Measurements from ENCODE around the gene FILIP1L.

FILIP1L gene

DNA sequence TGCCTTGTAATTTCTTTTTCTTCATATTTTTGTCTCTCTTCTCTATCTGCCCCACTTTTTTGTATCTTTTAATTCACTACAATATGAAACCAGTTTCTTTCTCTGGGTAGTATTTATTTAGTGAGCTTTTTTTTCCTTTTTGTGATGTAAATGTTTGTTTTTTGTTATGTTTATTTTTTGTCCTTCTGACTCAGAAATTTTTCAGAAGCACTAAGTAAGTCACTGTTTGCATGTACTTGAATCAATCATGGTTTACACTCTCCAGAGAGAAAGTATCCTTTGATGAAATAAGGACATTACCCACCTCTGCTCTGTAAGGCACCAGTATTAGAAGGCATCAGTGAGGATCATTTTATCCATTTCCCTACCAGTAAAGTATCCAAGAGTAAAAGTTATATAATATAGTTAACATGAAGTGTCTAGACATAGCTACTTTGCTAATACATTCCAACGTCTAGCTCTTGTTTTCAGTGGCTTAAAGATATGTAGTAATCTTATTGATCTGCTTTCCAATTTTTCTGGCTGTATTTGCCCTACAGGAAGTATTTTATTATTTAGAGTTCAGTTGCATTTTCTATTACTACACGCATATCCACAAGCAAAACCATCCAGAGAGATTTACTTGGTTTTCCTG lies 25.4 kb downstream of the FILIP1L start:
- no peaks in the 10 kb centered on the region for H3K4me1 ChIP-seq (ENCODE audit: control insufficient read depth, insufficient read depth, low read length, poor library complexity, severe bottlenecking)
- no peaks in the 10 kb centered on the region for H3K27me3 ChIP-seq (replicated peaks; ENCODE audit: control insufficient read depth, insufficient read depth, low read length, poor library complexity, severe bottlenecking)
- H3K27ac ChIP-seq (ENCODE audit: insufficient read depth, low read length, poor library complexity, severe bottlenecking): no peak overlapping the region
- no peaks in the 10 kb centered on the region for H3K36me3 ChIP-seq (ENCODE audit: control insufficient read depth, insufficient read depth, low read length)
- H3K4me3 ChIP-seq (ENCODE audit: insufficient read depth, low read depth, low read length, poor library complexity, severe bottlenecking): no peak overlapping the region
- DNase-seq: no peak
- no peaks in the 10 kb centered on the region for H3K9me3 ChIP-seq (ENCODE audit: control insufficient read depth, low read length)

DNA sequence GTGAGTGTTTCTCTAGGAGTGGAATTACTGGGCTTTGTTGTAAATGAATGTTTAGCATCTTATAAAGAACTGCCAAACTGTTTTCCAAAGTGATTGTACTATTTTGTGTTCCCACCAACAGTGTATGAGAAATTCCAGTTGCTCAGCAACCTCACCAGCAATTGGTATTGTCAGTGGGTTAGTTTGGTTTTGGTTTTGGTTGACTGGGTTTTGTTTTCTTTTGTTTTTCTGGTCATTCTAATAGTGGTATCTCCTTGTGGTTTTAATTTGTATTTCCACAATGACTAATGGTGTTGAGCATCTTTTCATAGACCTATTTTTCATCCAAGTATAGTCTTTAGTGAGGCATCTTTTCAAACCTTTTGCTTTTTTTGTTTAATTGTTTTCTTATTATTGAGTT lies 27.1 kb downstream of the FILIP1L start:
- Histone ChIP-seq H3K4me1 (ENCODE audit: control insufficient read depth, insufficient read depth, low read length, poor library complexity, severe bottlenecking) (no peaks in the 10 kb centered on the region), H3K4me3 (ENCODE audit: insufficient read depth, low read depth, low read length, poor library complexity, severe bottlenecking) (no peak overlapping the region), H3K27ac (ENCODE audit: insufficient read depth, low read length, poor library complexity, severe bottlenecking) (no peak overlapping the region), H3K27me3 (replicated peaks; ENCODE audit: control insufficient read depth, insufficient read depth, low read length, poor library complexity, severe bottlenecking) (no peaks in the 10 kb centered on the region), H3K9me3 (ENCODE audit: control insufficient read depth, low read length) (no peaks in the 10 kb centered on the region), H3K36me3 (ENCODE audit: control insufficient read depth, insufficient read depth, low read length) (no peaks in the 10 kb centered on the region)
- no peak for DNase-seq

DNA sequence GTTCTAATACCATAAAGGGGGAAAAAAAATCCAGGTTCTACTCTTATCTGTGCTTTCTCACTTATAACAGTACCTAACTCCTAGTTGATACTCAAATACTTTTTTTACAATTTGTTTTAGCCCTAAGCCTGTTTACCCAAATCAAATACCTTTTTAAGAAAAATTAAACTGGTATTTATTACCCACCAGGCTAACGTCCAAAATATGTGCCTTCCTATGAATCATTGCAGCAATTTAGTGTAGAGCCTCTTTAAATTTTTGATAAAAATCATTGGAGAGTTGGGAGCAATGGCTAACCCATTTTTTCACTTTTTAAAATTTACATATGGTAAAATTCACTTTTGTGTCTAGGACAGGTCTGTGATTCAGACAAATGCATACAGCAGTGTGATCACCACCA lies 27.9 kb downstream of the FILIP1L start:
- H3K36me3 ChIP-seq (ENCODE audit: control insufficient read depth, insufficient read depth, low read length): no peaks in the 10 kb centered on the region
- DNase-seq: no peak
- H3K4me1 ChIP-seq (ENCODE audit: control insufficient read depth, insufficient read depth, low read length, poor library complexity, severe bottlenecking): no peaks in the 10 kb centered on the region
- H3K27me3 ChIP-seq (replicated peaks; ENCODE audit: control insufficient read depth, insufficient read depth, low read length, poor library complexity, severe bottlenecking): no peaks in the 10 kb centered on the region
- H3K27ac ChIP-seq (ENCODE audit: insufficient read depth, low read length, poor library complexity, severe bottlenecking): no peak overlapping the region
- H3K9me3 ChIP-seq (ENCODE audit: control insufficient read depth, low read length): no peaks in the 10 kb centered on the region
- H3K4me3 ChIP-seq (ENCODE audit: insufficient read depth, low read depth, low read length, poor library complexity, severe bottlenecking): no peak overlapping the region

DNA sequence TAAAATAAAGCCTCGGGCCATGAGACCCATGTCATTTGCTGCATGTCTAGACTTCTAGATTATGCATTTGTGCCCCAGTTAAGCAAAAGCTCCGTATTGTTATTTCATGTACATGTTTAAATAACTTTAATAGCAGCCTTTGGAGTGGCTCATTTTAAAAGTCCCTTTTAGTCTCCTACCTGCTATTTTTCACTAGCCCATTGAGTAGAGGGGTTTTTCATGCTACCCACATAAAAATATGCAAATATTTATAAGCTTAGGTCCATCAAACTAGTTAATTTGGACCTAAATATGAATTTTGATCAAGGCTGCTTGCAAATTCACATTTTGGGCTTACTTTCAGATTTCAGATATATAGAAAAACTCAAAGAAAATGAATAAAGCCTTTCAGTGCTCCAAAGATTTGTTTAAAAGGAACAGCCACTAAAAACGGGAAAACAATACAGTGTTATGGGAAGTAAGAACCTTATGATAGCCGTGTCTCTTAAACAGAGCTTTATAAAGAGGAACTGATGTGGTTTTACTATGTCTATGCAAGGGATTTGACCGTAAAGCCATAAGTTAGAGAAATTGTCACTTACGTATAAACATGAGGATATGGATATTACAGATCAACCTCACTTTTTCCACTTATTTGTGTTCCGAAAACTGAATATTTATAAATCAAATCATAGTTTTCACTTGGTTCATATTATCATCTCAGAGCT lies 30.0 kb downstream of the FILIP1L start:
- Histone ChIP-seq H3K4me1 (ENCODE audit: control insufficient read depth, insufficient read depth, low read length, poor library complexity, severe bottlenecking) (no peaks in the 10 kb centered on the region), H3K27ac (ENCODE audit: insufficient read depth, low read length, poor library complexity, severe bottlenecking) (no peak overlapping the region), H3K27me3 (replicated peaks; ENCODE audit: control insufficient read depth, insufficient read depth, low read length, poor library complexity, severe bottlenecking) (no peaks in the 10 kb centered on the region), H3K9me3 (ENCODE audit: control insufficient read depth, low read length) (no peaks in the 10 kb centered on the region), H3K4me3 (ENCODE audit: insufficient read depth, low read depth, low read length, poor library complexity, severe bottlenecking) (no peak overlapping the region), H3K36me3 (ENCODE audit: control insufficient read depth, insufficient read depth, low read length) (no peaks in the 10 kb centered on the region)
- no peak for DNase-seq

DNA sequence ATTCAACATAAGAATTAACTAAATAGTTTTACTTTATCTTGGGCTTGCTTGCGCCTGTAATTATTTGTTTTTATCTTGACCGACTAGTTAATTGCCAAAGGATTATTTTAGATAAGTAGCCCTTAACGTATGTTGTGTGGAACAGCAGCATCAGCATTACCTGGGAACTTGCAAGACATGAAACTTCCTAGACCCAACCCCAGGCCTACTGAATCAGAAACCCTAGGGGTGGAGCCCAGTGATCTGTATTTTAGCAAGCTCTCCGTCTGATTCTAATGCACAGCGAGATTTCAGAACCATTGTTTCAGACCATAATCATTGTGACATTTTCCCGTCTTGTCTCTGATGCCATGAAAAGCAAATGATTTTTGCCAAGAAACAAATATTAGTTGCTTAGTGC lies 31.1 kb downstream of the FILIP1L start:
- Histone ChIP-seq H3K4me3 (ENCODE audit: insufficient read depth, low read depth, low read length, poor library complexity, severe bottlenecking) (no peak overlapping the region), H3K4me1 (ENCODE audit: control insufficient read depth, insufficient read depth, low read length, poor library complexity, severe bottlenecking) (no peaks in the 10 kb centered on the region), H3K27ac (ENCODE audit: insufficient read depth, low read length, poor library complexity, severe bottlenecking) (no peak overlapping the region), H3K9me3 (ENCODE audit: control insufficient read depth, low read length) (no peaks in the 10 kb centered on the region), H3K36me3 (ENCODE audit: control insufficient read depth, insufficient read depth, low read length) (no peaks in the 10 kb centered on the region), H3K27me3 (replicated peaks; ENCODE audit: control insufficient read depth, insufficient read depth, low read length, poor library complexity, severe bottlenecking) (no peaks in the 10 kb centered on the region)
- DNase-seq: no peak

DNA sequence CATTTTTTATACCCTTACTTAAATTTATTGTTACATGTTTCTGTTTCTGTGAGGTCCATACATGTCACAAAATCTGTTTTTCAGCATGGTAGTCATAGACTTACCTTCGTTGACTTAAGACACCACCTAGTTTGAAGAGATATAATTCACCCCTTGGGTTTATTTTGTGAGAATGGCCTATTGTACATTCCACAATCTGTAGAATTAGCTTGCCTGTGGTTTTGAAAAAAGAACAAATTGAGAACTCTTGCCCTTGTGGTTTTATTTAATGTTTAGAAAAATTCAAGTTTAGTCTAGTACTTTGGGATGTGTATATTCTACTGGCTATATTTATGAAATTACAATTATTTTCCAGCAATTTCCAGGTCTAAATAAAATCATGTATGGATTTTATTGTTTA lies 31.6 kb downstream of the FILIP1L start:
- no peaks in the 10 kb centered on the region for H3K36me3 ChIP-seq (ENCODE audit: control insufficient read depth, insufficient read depth, low read length)
- no peak overlapping the region for H3K27ac ChIP-seq (ENCODE audit: insufficient read depth, low read length, poor library complexity, severe bottlenecking)
- no peaks in the 10 kb centered on the region for H3K9me3 ChIP-seq (ENCODE audit: control insufficient read depth, low read length)
- DNase-seq: no peak
- no peaks in the 10 kb centered on the region for H3K4me1 ChIP-seq (ENCODE audit: control insufficient read depth, insufficient read depth, low read length, poor library complexity, severe bottlenecking)
- no peak overlapping the region for H3K4me3 ChIP-seq (ENCODE audit: insufficient read depth, low read depth, low read length, poor library complexity, severe bottlenecking)
- H3K27me3 ChIP-seq (replicated peaks; ENCODE audit: control insufficient read depth, insufficient read depth, low read length, poor library complexity, severe bottlenecking): no peaks in the 10 kb centered on the region

DNA sequence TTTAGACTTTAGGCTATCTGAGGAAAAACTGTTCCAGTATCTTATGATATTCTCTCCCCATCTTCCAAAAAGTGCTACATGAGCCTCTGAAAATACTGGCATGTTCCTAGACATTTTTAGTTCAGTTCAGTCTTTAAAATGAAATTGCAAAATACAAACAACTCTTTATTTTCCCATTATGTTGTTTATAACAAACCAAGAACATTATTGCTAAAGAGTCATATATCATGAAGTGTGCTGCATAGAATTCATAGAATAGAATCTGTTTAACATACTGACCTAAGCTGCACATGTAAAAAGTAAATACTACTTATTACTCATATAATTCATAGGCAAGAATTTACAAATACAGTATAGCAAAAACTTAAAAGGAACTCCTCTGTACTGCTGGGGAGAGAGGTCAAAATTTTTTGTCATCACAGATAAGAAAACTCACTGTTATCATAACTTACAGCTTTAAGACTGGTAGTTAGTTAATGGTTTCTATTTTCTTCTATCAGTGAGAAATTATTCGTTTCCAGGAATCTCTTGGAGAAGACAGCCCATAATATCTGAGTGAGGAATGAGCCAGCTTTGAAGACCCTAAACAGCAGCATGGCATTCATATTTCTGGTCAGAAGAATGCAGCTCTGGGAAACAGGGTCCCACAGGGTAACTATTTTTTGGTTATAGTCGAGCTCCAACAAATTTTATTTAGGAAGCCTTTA lies 32.2 kb downstream of the FILIP1L start:
- no peaks in the 10 kb centered on the region for H3K9me3 ChIP-seq (ENCODE audit: control insufficient read depth, low read length)
- DNase-seq: no peak
- no peaks in the 10 kb centered on the region for H3K27me3 ChIP-seq (replicated peaks; ENCODE audit: control insufficient read depth, insufficient read depth, low read length, poor library complexity, severe bottlenecking)
- no peak overlapping the region for H3K27ac ChIP-seq (ENCODE audit: insufficient read depth, low read length, poor library complexity, severe bottlenecking)
- no peaks in the 10 kb centered on the region for H3K4me1 ChIP-seq (ENCODE audit: control insufficient read depth, insufficient read depth, low read length, poor library complexity, severe bottlenecking)
- no peaks in the 10 kb centered on the region for H3K36me3 ChIP-seq (ENCODE audit: control insufficient read depth, insufficient read depth, low read length)
- H3K4me3 ChIP-seq (ENCODE audit: insufficient read depth, low read depth, low read length, poor library complexity, severe bottlenecking): no peak overlapping the region

DNA sequence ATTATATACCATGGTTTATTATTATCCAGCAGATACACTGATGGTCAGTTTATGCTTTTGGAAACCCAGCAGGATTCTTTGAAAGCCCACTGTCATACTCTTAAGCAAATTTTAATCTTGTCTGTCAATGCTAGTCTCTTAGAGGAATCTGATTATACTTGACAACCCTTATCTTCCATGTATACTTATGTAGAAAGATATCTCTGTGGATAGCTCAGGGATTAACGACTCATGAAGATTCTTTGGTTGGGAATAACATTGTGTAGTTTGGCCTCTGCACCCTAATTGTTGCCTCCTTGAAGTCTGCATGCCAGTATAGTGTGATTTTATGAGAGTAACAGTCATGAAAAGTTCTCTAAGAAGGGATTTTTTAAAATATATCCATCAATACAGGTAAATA lies 33.0 kb downstream of the FILIP1L start:
- Histone ChIP-seq H3K9me3 (ENCODE audit: control insufficient read depth, low read length) (no peaks in the 10 kb centered on the region), H3K4me1 (ENCODE audit: control insufficient read depth, insufficient read depth, low read length, poor library complexity, severe bottlenecking) (no peaks in the 10 kb centered on the region), H3K27me3 (replicated peaks; ENCODE audit: control insufficient read depth, insufficient read depth, low read length, poor library complexity, severe bottlenecking) (no peaks in the 10 kb centered on the region), H3K4me3 (ENCODE audit: insufficient read depth, low read depth, low read length, poor library complexity, severe bottlenecking) (no peak overlapping the region), H3K36me3 (ENCODE audit: control insufficient read depth, insufficient read depth, low read length) (no peaks in the 10 kb centered on the region), H3K27ac (ENCODE audit: insufficient read depth, low read length, poor library complexity, severe bottlenecking) (no peak overlapping the region)
- DNase-seq: no peak

DNA sequence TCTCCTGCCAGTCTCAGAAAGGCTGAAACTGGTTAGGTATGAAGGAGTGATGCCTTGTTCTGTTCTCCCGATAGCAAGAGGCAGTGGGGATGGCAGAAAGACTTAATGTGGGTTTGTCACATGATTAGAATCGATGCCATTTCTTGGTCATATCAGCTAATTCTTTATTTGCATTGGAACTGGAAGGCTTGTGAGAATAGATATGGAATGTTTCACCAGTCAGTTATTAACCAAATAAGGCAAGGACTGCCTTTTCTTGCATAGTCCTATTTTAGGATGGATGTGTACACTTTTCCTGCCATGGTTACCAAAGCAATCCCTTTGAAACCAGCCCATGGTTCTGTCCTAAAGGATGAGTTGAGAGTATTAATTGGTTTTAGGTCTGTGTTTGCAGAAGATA lies 33.7 kb downstream of the FILIP1L start:
- no peaks in the 10 kb centered on the region for H3K4me1 ChIP-seq (ENCODE audit: control insufficient read depth, insufficient read depth, low read length, poor library complexity, severe bottlenecking)
- DNase-seq: no peak
- no peak overlapping the region for H3K4me3 ChIP-seq (ENCODE audit: insufficient read depth, low read depth, low read length, poor library complexity, severe bottlenecking)
- no peak overlapping the region for H3K27ac ChIP-seq (ENCODE audit: insufficient read depth, low read length, poor library complexity, severe bottlenecking)
- H3K9me3 ChIP-seq (ENCODE audit: control insufficient read depth, low read length): no peaks in the 10 kb centered on the region
- H3K36me3 ChIP-seq (ENCODE audit: control insufficient read depth, insufficient read depth, low read length): no peaks in the 10 kb centered on the region
- no peaks in the 10 kb centered on the region for H3K27me3 ChIP-seq (replicated peaks; ENCODE audit: control insufficient read depth, insufficient read depth, low read length, poor library complexity, severe bottlenecking)

DNA sequence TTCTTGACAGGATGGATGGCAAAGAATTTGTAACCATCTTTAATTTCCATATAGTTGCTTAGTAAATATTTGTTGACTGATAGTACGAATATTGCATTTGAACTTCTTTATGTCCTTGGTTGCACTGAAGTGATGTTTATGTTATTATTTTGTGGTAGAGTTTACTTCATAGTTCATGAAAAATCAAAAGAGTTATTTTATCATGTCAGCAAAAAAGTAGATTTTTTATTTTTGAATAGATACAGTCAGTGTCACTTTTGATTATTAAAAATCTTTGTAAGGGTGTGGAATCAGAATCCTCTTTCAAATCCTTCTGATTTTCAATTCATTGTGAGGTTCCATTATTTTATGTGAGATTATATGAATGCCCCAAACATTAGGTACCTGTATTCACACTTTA lies 35.0 kb downstream of the FILIP1L start:
- Histone ChIP-seq H3K27ac (ENCODE audit: insufficient read depth, low read length, poor library complexity, severe bottlenecking) (no peak overlapping the region), H3K36me3 (ENCODE audit: control insufficient read depth, insufficient read depth, low read length) (no peaks in the 10 kb centered on the region), H3K4me1 (ENCODE audit: control insufficient read depth, insufficient read depth, low read length, poor library complexity, severe bottlenecking) (no peaks in the 10 kb centered on the region), H3K9me3 (ENCODE audit: control insufficient read depth, low read length) (no peaks in the 10 kb centered on the region), H3K4me3 (ENCODE audit: insufficient read depth, low read depth, low read length, poor library complexity, severe bottlenecking) (no peak overlapping the region), H3K27me3 (replicated peaks; ENCODE audit: control insufficient read depth, insufficient read depth, low read length, poor library complexity, severe bottlenecking) (no peaks in the 10 kb centered on the region)
- DNase-seq: no peak
